Thyroid gland (tissue), 4 donors: ENCODE measurements around the gene MPI.

Experiments
- CTCF ChIP-seq, 6 experiments: fragments of 200-600 bp in 3 of 6; fragments of 450-650 bp in 3 of 6; sonication (generic) in 3 of 6; IDR thresholded peaks; one replicate each; pipeline ENCODE4 v1.5.1; 2016 to 2019; ENCODE audit warnings: antibody characterized with exemption in 6 of 6, mild to moderate bottlenecking in 2 of 6, inconsistent platforms in 1 of 6, moderate library complexity in 1 of 6
- POLR2A ChIP-seq, 2 donors: fragments of 450-650 bp; IDR thresholded peaks; one replicate each; pipeline ENCODE4 v1.6.1; 2017; ENCODE audit warnings: antibody characterized with exemption in 2 of 2, mild to moderate bottlenecking in 2 of 2, moderate library complexity in 1 of 2

GRCh38 chr15:74937590-74938371 is 47.9 kb downstream of the MPI start, which contains the start of gene COX5A:
- TF ChIP-seq CTCF (IDR thresholded peaks at IDR 0.05) (peak in 1 of 6 experiments; percentile 10), POLR2A (IDR thresholded peaks at IDR 0.05) (peak; percentile 69 to 94)
